Gastrocnemius medialis (tissue), 4 donors: ENCODE data around the gene LPGAT1. TPM values are rescaled to one million over a fixed set of nuclear protein-coding genes. Genes with fewer than 3 reads are reported as not detected.
A peak's percentile ranks its signal among the peaks of the same experiment; 100 is the strongest.
"Not testable (repeated sequence)": the region's sequence is repeated elsewhere in the genome, so short reads cannot be mapped to it uniquely, and the experiment has no call there.

ENCODE experiments used
- ATAC-seq, 2 donors: fragments of 150-250 bp; one replicate each; pipeline ENCODE4 v1.9.1; 2016
- DNase-seq, 2 donors: peaks; one replicate each; pipeline ENCODE4 v3.0.0-alpha.2; 2019
- H3K27ac ChIP-seq, 4 donors: fragments of 200-600 bp; sonication (generic); 1 replicate in 1 of 4; 2 replicates in 3 of 4; pipeline ENCODE4 v1.5.1; 2016 to 2018; ENCODE audit warnings: mild to moderate bottlenecking in 2 of 4, moderate library complexity in 1 of 4
- H3K27me3 ChIP-seq, 3 donors: fragments of 200-600 bp; sonication (generic) in 2 of 3; 1 replicate in 1 of 3; 2 replicates in 2 of 3; pipeline versions ENCODE4 v1.5.1 to v1.6.0; 2016 to 2019; ENCODE audit warnings: mild to moderate bottlenecking in 1 of 3, moderate library complexity in 1 of 3
- H3K36me3 ChIP-seq, 2 donors: fragments of 200-600 bp; sonication (generic) in 1 of 2; one replicate each; pipeline ENCODE4 v1.5.1; 2017 to 2018
- H3K4me1 ChIP-seq, 2 donors: fragments of 200-600 bp; sonication (generic) in 1 of 2; one replicate each; pipeline ENCODE4 v1.5.1; 2016 to 2017; ENCODE audit warnings: mild to moderate bottlenecking in 2 of 2
- H3K4me3 ChIP-seq, 4 donors: fragments of 200-600 bp; sonication (generic) in 3 of 4; 1 replicate in 1 of 4; 2 replicates in 3 of 4; pipeline ENCODE4 v1.5.1; 2016 to 2019; ENCODE audit warnings: mild to moderate bottlenecking in 2 of 4
- H3K9me3 ChIP-seq, 3 donors: fragments of 200-600 bp; sonication (generic) in 2 of 3; 1 replicate in 1 of 3; 2 replicates in 2 of 3; pipeline ENCODE4 v1.5.1; 2016 to 2019
- POLR2A ChIP-seq, 2 donors: fragments of 450-650 bp; IDR thresholded peaks; one replicate each; pipeline ENCODE4 v1.6.1; 2017; ENCODE audit warnings: antibody characterized with exemption in 2 of 2, mild to moderate bottlenecking in 2 of 2, moderate library complexity in 2 of 2
- in situ Hi-C, 4 donors: fragments of 200-750 bp; cut with MboI; loops; one replicate each; pipeline versions ENCODE4 v1.15.0 to v1.8.0; 2017; ENCODE audit warnings: low sequenced_read_pairs in 4 of 4
- intact Hi-C: fragments of 100-400 bp; cut with DNase I; formaldehyde crosslinking; loops from one replicate; pipeline ENCODE4 v1.15.1; 2023; ENCODE audit warnings: low total_unique reads
- total RNA-seq, 4 donors: library from RNA; depleted of rRNA; stranded (reverse); fragments of >200 nt; gene quantifications; one replicate each; pipeline versions ENCODE4 v1.1.0 to v1.2.3, GENCODE V29; 2016
- TF ChIP-seq, protein P1 (sequence below), 5 experiments: fragments of 450-650 bp in 3 of 5; fragments of 200-600 bp in 2 of 5; sonication (generic) in 2 of 5; IDR thresholded peaks in 4 of 5; conservative IDR thresholded peaks in 1 of 5; 1 replicate in 4 of 5; 2 replicates in 1 of 5; pipeline ENCODE4 v1.5.1; 2016 to 2019; ENCODE audit warnings: antibody characterized with exemption in 5 of 5, mild to moderate bottlenecking in 3 of 5, moderate library complexity in 3 of 5

The LPGAT1 gene
- total RNA-seq, 4 donors from 2014 or later = 11.2 to 51.4 (median 21.5) TPM

DNA sequence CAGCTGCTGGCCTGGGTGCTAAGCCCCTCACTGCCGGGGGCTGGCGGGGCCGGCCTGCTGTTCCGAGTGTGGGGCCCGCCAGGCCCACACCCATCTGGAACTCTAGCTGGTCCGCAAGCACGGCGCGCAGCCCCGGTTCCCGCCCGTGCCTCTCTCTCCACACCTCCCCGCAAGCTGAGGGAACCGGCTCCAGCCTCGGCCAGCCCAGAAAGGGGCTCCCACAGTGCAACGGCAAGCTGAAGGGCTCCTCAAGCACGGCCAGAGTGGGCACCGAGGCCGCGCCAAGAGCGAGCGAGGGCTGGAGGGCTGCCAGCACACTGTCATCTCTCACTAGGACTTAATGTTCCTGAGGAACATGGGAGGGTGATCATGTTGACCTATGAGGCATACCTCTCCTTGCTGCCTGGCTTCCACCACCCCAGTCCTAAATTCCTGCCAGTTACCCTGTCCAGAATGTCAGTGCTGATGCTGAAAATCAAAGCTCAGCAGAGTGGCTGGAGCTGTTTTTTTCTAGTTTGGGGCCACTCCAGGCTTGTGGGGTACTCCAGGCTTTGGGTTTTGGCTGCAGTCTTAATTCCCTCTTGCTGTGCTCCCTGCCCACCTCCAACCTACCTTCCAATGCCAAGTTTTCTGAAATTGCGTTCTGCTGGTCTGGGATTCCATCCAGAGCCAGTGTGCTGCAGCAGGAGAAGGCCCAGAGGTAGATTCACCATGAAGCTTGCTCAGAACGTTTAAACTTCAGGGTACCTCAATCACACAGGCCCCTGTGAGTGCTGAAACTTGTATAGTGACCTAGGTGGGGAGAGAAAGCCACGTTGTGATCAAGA lies 44.2 kb upstream of the LPGAT1 start:
- H3K4me1 ChIP-seq = no peaks in the 10 kb centered on the region
- DNase-seq (peak in 1 of 2 donors; percentile 26), ATAC-seq (no peak)
- H3K27ac ChIP-seq = no peak overlapping the region
- in situ Hi-C loops (no loop called here), intact Hi-C loops (no loop called here)
- H3K27me3 ChIP-seq = no peaks in the 10 kb centered on the region
- TF ChIP-seq, protein P1, sequence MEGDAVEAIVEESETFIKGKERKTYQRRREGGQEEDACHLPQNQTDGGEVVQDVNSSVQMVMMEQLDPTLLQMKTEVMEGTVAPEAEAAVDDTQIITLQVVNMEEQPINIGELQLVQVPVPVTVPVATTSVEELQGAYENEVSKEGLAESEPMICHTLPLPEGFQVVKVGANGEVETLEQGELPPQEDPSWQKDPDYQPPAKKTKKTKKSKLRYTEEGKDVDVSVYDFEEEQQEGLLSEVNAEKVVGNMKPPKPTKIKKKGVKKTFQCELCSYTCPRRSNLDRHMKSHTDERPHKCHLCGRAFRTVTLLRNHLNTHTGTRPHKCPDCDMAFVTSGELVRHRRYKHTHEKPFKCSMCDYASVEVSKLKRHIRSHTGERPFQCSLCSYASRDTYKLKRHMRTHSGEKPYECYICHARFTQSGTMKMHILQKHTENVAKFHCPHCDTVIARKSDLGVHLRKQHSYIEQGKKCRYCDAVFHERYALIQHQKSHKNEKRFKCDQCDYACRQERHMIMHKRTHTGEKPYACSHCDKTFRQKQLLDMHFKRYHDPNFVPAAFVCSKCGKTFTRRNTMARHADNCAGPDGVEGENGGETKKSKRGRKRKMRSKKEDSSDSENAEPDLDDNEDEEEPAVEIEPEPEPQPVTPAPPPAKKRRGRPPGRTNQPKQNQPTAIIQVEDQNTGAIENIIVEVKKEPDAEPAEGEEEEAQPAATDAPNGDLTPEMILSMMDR (IDR thresholded peaks at IDR 0.05 in 4 of 5, conservative IDR thresholded peaks at IDR 0.05 in 1 of 5) = no peak
- TF ChIP-seq POLR2A (IDR thresholded peaks at IDR 0.05) = no peak
- no peak overlapping the region for H3K4me3 ChIP-seq
- no peaks in the 10 kb centered on the region for H3K36me3 ChIP-seq
- H3K9me3 ChIP-seq = no peaks in the 10 kb centered on the region

- not testable (repeated sequence) for DNase-seq
These were observed 43.2 kb upstream of the LPGAT1 start for GRCh38 chr1:211873731-211874130.

DNA sequence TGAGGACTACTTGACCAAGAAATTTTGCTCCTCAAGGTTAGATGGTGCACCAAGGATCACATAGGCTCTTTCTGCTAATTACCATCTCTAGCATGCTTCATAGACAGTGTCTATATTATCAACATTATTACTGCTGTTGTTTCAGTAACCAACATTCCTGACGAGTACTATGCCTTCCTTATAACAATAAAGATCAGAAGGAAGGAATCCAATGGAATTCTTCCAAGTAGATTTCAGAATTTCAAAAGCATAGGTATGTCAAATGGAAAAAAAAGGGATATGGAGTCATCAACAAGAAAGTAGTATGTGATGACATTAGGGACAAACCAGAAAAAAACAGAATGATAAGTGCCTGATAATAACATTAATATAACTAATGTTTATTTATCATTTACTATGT lies 39.6 kb upstream of the LPGAT1 start:
- H3K27me3 ChIP-seq = no peaks in the 10 kb centered on the region
- no peak overlapping the region for H3K27ac ChIP-seq
- intact Hi-C loops = no loop called here
- TF ChIP-seq, protein P1 (IDR thresholded peaks at IDR 0.05 in 4 of 5, conservative IDR thresholded peaks at IDR 0.05 in 1 of 5) = no peak
- TF ChIP-seq POLR2A (IDR thresholded peaks at IDR 0.05) = no peak
- no peaks in the 10 kb centered on the region for H3K4me1 ChIP-seq
- in situ Hi-C loops = no loop called here
- H3K4me3 ChIP-seq = no peak overlapping the region
- DNase-seq = no peak
- no peaks in the 10 kb centered on the region for H3K9me3 ChIP-seq
- no peak for ATAC-seq
- no peaks in the 10 kb centered on the region for H3K36me3 ChIP-seq

More at GRCh38 chr1:211873731-211874130, 43.2 kb upstream of the LPGAT1 start:
- H3K36me3 ChIP-seq, H3K4me3 ChIP-seq, H3K27ac ChIP-seq, H3K9me3 ChIP-seq, intact Hi-C loops, ATAC-seq, in situ Hi-C loops, H3K4me1 ChIP-seq, H3K27me3 ChIP-seq: not testable (repeated sequence)

DNA sequence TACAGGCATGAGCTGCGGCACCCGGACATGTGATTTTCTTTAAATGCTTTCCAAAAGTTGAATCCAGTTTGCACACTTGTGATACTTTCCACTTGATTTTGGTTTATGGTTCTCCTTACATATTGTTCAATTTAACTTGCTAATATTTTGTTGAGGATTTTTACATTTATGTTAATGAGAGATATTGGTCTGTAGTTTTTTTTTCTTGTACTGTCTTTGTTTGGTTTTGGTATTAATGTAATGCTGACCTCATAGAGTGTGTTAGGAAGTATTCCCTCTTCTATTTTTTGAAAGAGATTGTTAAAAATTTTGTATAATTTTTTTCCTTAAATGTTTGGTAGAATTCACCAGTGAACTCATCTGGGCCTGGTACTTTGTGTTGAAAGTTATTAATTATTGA lies 34.6 kb upstream of the LPGAT1 start:
- Histone ChIP-seq H3K27me3 (no peaks in the 10 kb centered on the region), H3K4me1 (no peaks in the 10 kb centered on the region), H3K4me3 (no peak overlapping the region), H3K9me3 (no peaks in the 10 kb centered on the region), H3K27ac (no peak overlapping the region), H3K36me3 (no peaks in the 10 kb centered on the region)
- DNase-seq (no peak), ATAC-seq (no peak)
- in situ Hi-C loops = no loop called here
- intact Hi-C loops = no loop called here
- no peak for TF ChIP-seq POLR2A (IDR thresholded peaks at IDR 0.05)

- intact Hi-C loops (no loop called here), in situ Hi-C loops (no loop called here)
- Histone ChIP-seq H3K27ac (no peak overlapping the region), H3K27me3 (no peaks in the 10 kb centered on the region), H3K9me3 (no peaks in the 10 kb centered on the region), H3K4me1 (no peaks in the 10 kb centered on the region), H3K36me3 (no peaks in the 10 kb centered on the region), H3K4me3 (no peak overlapping the region)
- no peak for TF ChIP-seq POLR2A (IDR thresholded peaks at IDR 0.05)
- TF ChIP-seq, protein P1 (IDR thresholded peaks at IDR 0.05 in 4 of 5, conservative IDR thresholded peaks at IDR 0.05 in 1 of 5) = no peak
- no peak for DNase-seq
- ATAC-seq = no peak
These were observed 28.8 kb upstream of the LPGAT1 start for GRCh38 chr1:211859405-211859804.
